HL-60 (cell line): ENCODE results near the gene TEAD4.

Experiments
- DNase-seq, 2 experiments: peaks; one replicate each; pipeline ENCODE4 v3.0.0-alpha.2; 2010 to 2020; ENCODE audit warnings: low read depth in 1 of 2, low spot score in 1 of 2
- H3K27ac ChIP-seq: fragments of 250-450 bp; sonication (Bioruptor Pico); replicated peaks from 2 replicates; pipeline ENCODE4 v1.5.1; 2020; ENCODE audit warnings: mild to moderate bottlenecking, moderate library complexity
- H3K27me3 ChIP-seq: fragments of 250-450 bp; sonication (Bioruptor Pico); 2 replicates; pipeline ENCODE4 v1.5.1; 2021; ENCODE audit warnings: mild to moderate bottlenecking, moderate library complexity; ENCODE audit not compliant: insufficient read depth, poor library complexity, severe bottlenecking
- H3K4me3 ChIP-seq: replicated peaks from 2 replicates; pipeline ENCODE4 v1.5.1; 2011; ENCODE audit warnings: mild to moderate bottlenecking, control low read depth, low read length; ENCODE audit not compliant: insufficient read depth
- GABPA ChIP-seq: IDR thresholded peaks from 2 replicates; pipeline ENCODE4 v1.6.1; 2012; ENCODE audit warnings: low read depth
- POLR2AphosphoS5 ChIP-seq: IDR thresholded peaks from 2 replicates; pipeline ENCODE4 v1.6.1; 2012; ENCODE audit warnings: low read depth
- SPI1 ChIP-seq: IDR thresholded peaks from 2 replicates; pipeline ENCODE4 v1.6.1; 2012; ENCODE audit warnings: low read depth, mild to moderate bottlenecking, borderline replicate concordance
- TF ChIP-seq, protein P1 (sequence below): IDR thresholded peaks from one replicate; pipeline ENCODE4 v1.5.1; 2011; ENCODE audit warnings: low read length, control low read depth, inconsistent platforms; ENCODE audit not compliant: insufficient read depth
- TF ChIP-seq, protein P2 (sequence below): IDR thresholded peaks from 2 replicates; pipeline ENCODE4 v1.6.1; 2012; ENCODE audit warnings: low read depth; ENCODE audit not compliant: insufficient replicate concordance

The TEAD4 gene

GRCh38 chr12:3022961-3023360 is 63.8 kb downstream of the TEAD4 start:
- no peak for DNase-seq
- TF ChIP-seq, protein P1, sequence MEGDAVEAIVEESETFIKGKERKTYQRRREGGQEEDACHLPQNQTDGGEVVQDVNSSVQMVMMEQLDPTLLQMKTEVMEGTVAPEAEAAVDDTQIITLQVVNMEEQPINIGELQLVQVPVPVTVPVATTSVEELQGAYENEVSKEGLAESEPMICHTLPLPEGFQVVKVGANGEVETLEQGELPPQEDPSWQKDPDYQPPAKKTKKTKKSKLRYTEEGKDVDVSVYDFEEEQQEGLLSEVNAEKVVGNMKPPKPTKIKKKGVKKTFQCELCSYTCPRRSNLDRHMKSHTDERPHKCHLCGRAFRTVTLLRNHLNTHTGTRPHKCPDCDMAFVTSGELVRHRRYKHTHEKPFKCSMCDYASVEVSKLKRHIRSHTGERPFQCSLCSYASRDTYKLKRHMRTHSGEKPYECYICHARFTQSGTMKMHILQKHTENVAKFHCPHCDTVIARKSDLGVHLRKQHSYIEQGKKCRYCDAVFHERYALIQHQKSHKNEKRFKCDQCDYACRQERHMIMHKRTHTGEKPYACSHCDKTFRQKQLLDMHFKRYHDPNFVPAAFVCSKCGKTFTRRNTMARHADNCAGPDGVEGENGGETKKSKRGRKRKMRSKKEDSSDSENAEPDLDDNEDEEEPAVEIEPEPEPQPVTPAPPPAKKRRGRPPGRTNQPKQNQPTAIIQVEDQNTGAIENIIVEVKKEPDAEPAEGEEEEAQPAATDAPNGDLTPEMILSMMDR = no peak
- TF ChIP-seq POLR2AphosphoS5 = no peak
- no peak for TF ChIP-seq SPI1
- TF ChIP-seq GABPA = no peak
- TF ChIP-seq, protein P2, sequence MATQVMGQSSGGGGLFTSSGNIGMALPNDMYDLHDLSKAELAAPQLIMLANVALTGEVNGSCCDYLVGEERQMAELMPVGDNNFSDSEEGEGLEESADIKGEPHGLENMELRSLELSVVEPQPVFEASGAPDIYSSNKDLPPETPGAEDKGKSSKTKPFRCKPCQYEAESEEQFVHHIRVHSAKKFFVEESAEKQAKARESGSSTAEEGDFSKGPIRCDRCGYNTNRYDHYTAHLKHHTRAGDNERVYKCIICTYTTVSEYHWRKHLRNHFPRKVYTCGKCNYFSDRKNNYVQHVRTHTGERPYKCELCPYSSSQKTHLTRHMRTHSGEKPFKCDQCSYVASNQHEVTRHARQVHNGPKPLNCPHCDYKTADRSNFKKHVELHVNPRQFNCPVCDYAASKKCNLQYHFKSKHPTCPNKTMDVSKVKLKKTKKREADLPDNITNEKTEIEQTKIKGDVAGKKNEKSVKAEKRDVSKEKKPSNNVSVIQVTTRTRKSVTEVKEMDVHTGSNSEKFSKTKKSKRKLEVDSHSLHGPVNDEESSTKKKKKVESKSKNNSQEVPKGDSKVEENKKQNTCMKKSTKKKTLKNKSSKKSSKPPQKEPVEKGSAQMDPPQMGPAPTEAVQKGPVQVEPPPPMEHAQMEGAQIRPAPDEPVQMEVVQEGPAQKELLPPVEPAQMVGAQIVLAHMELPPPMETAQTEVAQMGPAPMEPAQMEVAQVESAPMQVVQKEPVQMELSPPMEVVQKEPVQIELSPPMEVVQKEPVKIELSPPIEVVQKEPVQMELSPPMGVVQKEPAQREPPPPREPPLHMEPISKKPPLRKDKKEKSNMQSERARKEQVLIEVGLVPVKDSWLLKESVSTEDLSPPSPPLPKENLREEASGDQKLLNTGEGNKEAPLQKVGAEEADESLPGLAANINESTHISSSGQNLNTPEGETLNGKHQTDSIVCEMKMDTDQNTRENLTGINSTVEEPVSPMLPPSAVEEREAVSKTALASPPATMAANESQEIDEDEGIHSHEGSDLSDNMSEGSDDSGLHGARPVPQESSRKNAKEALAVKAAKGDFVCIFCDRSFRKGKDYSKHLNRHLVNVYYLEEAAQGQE = no peak
- H3K4me3 ChIP-seq = no peak overlapping the region
- H3K27me3 ChIP-seq = no peaks in the 10 kb centered on the region
- no peak overlapping the region for H3K27ac ChIP-seq

DNA sequence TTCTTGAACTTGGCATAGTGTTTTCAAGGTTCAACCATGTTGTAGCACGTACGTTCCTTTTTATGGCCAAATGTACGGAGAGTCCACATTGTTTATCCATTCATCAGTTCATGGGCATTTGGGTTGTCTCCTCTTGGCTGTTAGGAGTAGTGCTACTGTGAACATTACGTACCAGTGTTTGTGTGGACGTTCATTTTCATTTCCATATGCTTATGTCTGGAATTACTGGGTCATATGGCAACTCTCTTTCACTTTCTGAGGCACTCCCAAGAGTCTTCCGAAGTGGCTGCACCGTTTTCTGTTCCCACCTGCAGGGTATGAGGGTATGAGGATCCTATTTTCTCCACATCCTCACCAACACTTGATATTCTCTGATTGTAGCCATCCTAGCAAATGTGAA is 68.9 kb downstream of the TEAD4 start:
- TF ChIP-seq, protein P1 = no peak
- no peak for TF ChIP-seq POLR2AphosphoS5
- TF ChIP-seq GABPA = no peak
- TF ChIP-seq, protein P2 = no peak
- TF ChIP-seq SPI1 = no peak
- Histone ChIP-seq H3K27me3 (peaks cover 2% of the 10 kb centered on the region), H3K27ac (no peak overlapping the region), H3K4me3 (no peak overlapping the region)
- no peak for DNase-seq

- Histone ChIP-seq H3K4me3 (no peak overlapping the region), H3K27me3 (peaks cover 2% of the 10 kb centered on the region), H3K27ac (no peak overlapping the region)
- no peak for DNase-seq
- TF ChIP-seq GABPA (no peak), POLR2AphosphoS5 (no peak), SPI1 (no peak)
- TF ChIP-seq, protein P1 = no peak
- TF ChIP-seq, protein P2 = no peak
These were observed 71.7 kb downstream of the TEAD4 start for GRCh38 chr12:3030821-3031429.
